DND-41 (cell line): Measurements from ENCODE around the gene TBXAS1.

ENCODE experiments used
- ATAC-seq: fragments of 200-7000 bp; cut with Tn5 transposase; 3 replicates; pipeline ENCODE4 v1.9.1; 2021; ENCODE audit warnings: low read depth; ENCODE audit not compliant: insufficient read depth
- DNase-seq: peaks from one replicate; pipeline ENCODE4 v3.0.0-alpha.2; 2020
- H2AFZ ChIP-seq: 2 replicates; pipeline ENCODE4 v1.6.0; 2012; ENCODE audit warnings: low read depth, low read length
- H3K27ac ChIP-seq: 2 replicates; pipeline ENCODE4 v1.5.1; 2012; ENCODE audit warnings: low read length, inconsistent platforms
- H3K27me3 ChIP-seq: fragments of 200-600 bp; sonication (generic); 2 replicates; pipeline ENCODE4 v1.6.0; 2012; ENCODE audit warnings: low read length, mild to moderate bottlenecking, inconsistent platforms; ENCODE audit not compliant: insufficient read depth, poor library complexity
- H3K36me3 ChIP-seq: 2 replicates; pipeline ENCODE4 v1.5.1; 2012; ENCODE audit warnings: low read length, inconsistent platforms; ENCODE audit not compliant: insufficient read depth
- H3K4me1 ChIP-seq: 2 replicates; pipeline ENCODE4 v1.5.1; 2012; ENCODE audit warnings: mild to moderate bottlenecking, low read length; ENCODE audit not compliant: insufficient read depth
- H3K4me2 ChIP-seq: 2 replicates; pipeline ENCODE4 v1.6.0; 2012; ENCODE audit warnings: mild to moderate bottlenecking, moderate library complexity, low read length, inconsistent platforms; ENCODE audit not compliant: insufficient read depth
- H3K4me3 ChIP-seq, 2 experiments: fragments of 200-600 bp in 1 of 2; shearing (Covaris generic) in 1 of 2; 2 replicates each; pipeline ENCODE4 v1.5.1; 2012 to 2016; ENCODE audit warnings: inconsistent platforms in 2 of 2, low read length in 2 of 2, mild to moderate bottlenecking in 2 of 2, low read depth in 1 of 2, moderate library complexity in 1 of 2
- H3K79me2 ChIP-seq: 2 replicates; pipeline ENCODE4 v1.6.0; 2012; ENCODE audit warnings: low read length, inconsistent platforms; ENCODE audit not compliant: insufficient read depth
- H3K9ac ChIP-seq: 2 replicates; pipeline ENCODE4 v1.6.0; 2012; ENCODE audit warnings: low read depth, mild to moderate bottlenecking, inconsistent platforms, low read length, moderate library complexity
- H3K9me3 ChIP-seq: 2 replicates; pipeline ENCODE4 v1.5.1; 2012; ENCODE audit warnings: low read length, moderate library complexity, mild to moderate bottlenecking, inconsistent platforms; ENCODE audit not compliant: insufficient read depth, severe bottlenecking
- H4K20me1 ChIP-seq: 2 replicates; pipeline ENCODE4 v1.6.0; 2012; ENCODE audit warnings: low read length; ENCODE audit not compliant: insufficient read depth
- CTCF ChIP-seq: IDR thresholded peaks from 2 replicates; pipeline ENCODE4 v1.5.1; 2012; ENCODE audit warnings: borderline replicate concordance, low read length, moderate library complexity, mild to moderate bottlenecking; ENCODE audit not compliant: poor library complexity, severe bottlenecking; ENCODE audit errors: extremely low read depth
- EZH2 ChIP-seq: IDR thresholded peaks from 3 replicates; pipeline ENCODE4 v1.6.1; 2012; ENCODE audit warnings: borderline replicate concordance, low read depth, mild to moderate bottlenecking, moderate library complexity, low read length, inconsistent platforms; ENCODE audit not compliant: severe bottlenecking

TBXAS1 gene

DNA sequence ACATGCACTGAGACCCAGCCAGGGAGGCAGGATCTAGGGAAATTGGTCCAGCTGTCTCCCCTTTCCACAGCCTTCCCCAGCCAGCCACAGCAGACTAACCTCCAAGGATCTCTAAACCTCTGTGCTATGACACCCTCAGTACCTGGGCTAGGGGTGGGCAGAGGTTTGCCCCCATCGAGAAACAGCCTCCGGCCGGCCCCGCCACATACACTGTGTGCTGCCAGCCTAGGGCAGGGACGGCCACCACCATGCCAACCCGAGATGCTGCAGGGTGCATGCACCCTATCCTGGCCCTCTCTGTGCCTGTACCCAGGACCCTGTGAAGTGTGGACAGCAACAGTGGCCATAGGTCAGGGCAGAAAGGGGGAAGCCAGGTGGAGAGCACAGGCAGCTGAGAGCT, 175.6 kb downstream of the TBXAS1 start:
- Histone ChIP-seq H3K27me3 (no peaks in the 10 kb centered on the region), H3K36me3 (no peaks in the 10 kb centered on the region), H4K20me1 (no peaks in the 10 kb centered on the region), H3K9me3 (no peaks in the 10 kb centered on the region), H2AFZ (no peak overlapping the region), H3K4me2 (no peak overlapping the region), H3K79me2 (no peaks in the 10 kb centered on the region), H3K27ac (no peak overlapping the region), H3K4me3 (no peak overlapping the region), H3K4me1 (no peaks in the 10 kb centered on the region), H3K9ac (no peak overlapping the region)
- no peak for TF ChIP-seq EZH2
- TF ChIP-seq CTCF: no peak
- no peak for DNase-seq
- no peak for ATAC-seq

GRCh38 chr7:140005341-140005740, 176.3 kb downstream of the TBXAS1 start:
- H3K27me3 ChIP-seq: no peaks in the 10 kb centered on the region
- no peak for DNase-seq
- no peak for ATAC-seq
- H3K4me3 ChIP-seq: no peak overlapping the region
- H3K27ac ChIP-seq: no peak overlapping the region
- no peak overlapping the region for H3K4me2 ChIP-seq
- H3K9me3 ChIP-seq: no peaks in the 10 kb centered on the region
- no peak overlapping the region for H3K9ac ChIP-seq
- H4K20me1 ChIP-seq: no peaks in the 10 kb centered on the region
- H3K79me2 ChIP-seq: no peaks in the 10 kb centered on the region
- H3K4me1 ChIP-seq: no peaks in the 10 kb centered on the region
- no peaks in the 10 kb centered on the region for H3K36me3 ChIP-seq
- no peak for TF ChIP-seq CTCF
- no peak for TF ChIP-seq EZH2
- no peak overlapping the region for H2AFZ ChIP-seq

GRCh38 chr7:140005754-140006503, 176.9 kb downstream of the TBXAS1 start:
- DNase-seq: no peak
- no peak for ATAC-seq
- Histone ChIP-seq H3K9me3 (no peaks in the 10 kb centered on the region), H3K27me3 (no peaks in the 10 kb centered on the region), H4K20me1 (no peaks in the 10 kb centered on the region), H3K36me3 (no peaks in the 10 kb centered on the region), H3K4me3 (no peak overlapping the region), H3K79me2 (no peaks in the 10 kb centered on the region), H3K9ac (no peak overlapping the region), H3K4me2 (no peak overlapping the region), H3K27ac (no peak overlapping the region), H2AFZ (no peak overlapping the region), H3K4me1 (no peaks in the 10 kb centered on the region)
- TF ChIP-seq CTCF (peak; percentile 40), EZH2 (no peak)
